GM18499 (cell line): Measurements from ENCODE around the gene DHX34.
A peak's percentile ranks its signal among the peaks of the same experiment; 100 is the strongest.
"Not testable (repeated sequence)": the region's sequence is repeated elsewhere in the genome, so short reads cannot be mapped to it uniquely, and the experiment has no call there.

Experiments used
- ATAC-seq: cut with Tn5 transposase; IDR thresholded peaks from one replicate; pipeline ENCODE4 v1.9.1; 2021; ENCODE audit warnings: moderate number of reproducible peaks; ENCODE audit not compliant: insufficient read depth, unreplicated experiment

The DHX34 gene

GRCh38 chr19:47348819-47349795, at the start of gene DHX34:
TSS of gene DHX34 (plus strand) at chr19:47349315. CDS start at chr19:47353031, 3,716 bp downstream.
- peak; percentile 93 for ATAC-seq

GRCh38 chr19:47300867-47301266, 48.2 kb upstream of the DHX34 start:
- ATAC-seq: not testable (repeated sequence)

- ATAC-seq: no peak
Observed at GRCh38 chr19:47302249-47302648, 46.9 kb upstream of the DHX34 start.

GRCh38 chr19:47303966-47304365, 45.1 kb upstream of the DHX34 start:
- no peak for ATAC-seq

- ATAC-seq: no peak
Observed at GRCh38 chr19:47305309-47305751, 43.8 kb upstream of the DHX34 start.

GRCh38 chr19:47306303-47306702, 42.8 kb upstream of the DHX34 start:
- no peak for ATAC-seq

GRCh38 chr19:47309038-47309437, 40.1 kb upstream of the DHX34 start:
- ATAC-seq: no peak

GRCh38 chr19:47309608-47310007, 39.5 kb upstream of the DHX34 start, which contains the start of gene C5AR1:
TSS of gene C5AR1 (plus strand) at chr19:47309861. CDS start at chr19:47309896, 35 bp downstream.
- no peak for ATAC-seq

- ATAC-seq: no peak
Observed at GRCh38 chr19:47310323-47310722, 38.8 kb upstream of the DHX34 start.

GRCh38 chr19:47310819-47311218, 38.3 kb upstream of the DHX34 start:
- ATAC-seq: no peak

- ATAC-seq: no peak
Observed at GRCh38 chr19:47312366-47313006, 36.6 kb upstream of the DHX34 start.

GRCh38 chr19:47313754-47314295, 35.3 kb upstream of the DHX34 start:
- no peak for ATAC-seq

- no peak for ATAC-seq
Observed at GRCh38 chr19:47315125-47315821, 33.8 kb upstream of the DHX34 start.

GRCh38 chr19:47316513-47316912, 32.6 kb upstream of the DHX34 start:
- no peak for ATAC-seq

- ATAC-seq: no peak
Observed at GRCh38 chr19:47319923-47320871, 28.9 kb upstream of the DHX34 start.

- ATAC-seq: no peak
Observed at GRCh38 chr19:47321630-47322029, 27.5 kb upstream of the DHX34 start.

- no peak for ATAC-seq
Observed at GRCh38 chr19:47322058-47322457, 27.1 kb upstream of the DHX34 start.

- ATAC-seq: no peak
Observed at GRCh38 chr19:47323409-47323808, 25.7 kb upstream of the DHX34 start.

- ATAC-seq: no peak
Observed at GRCh38 chr19:47323872-47324271, 25.2 kb upstream of the DHX34 start.
